M059J (cell line): ENCODE results near the gene CREB3L1. TPM values are rescaled to one million over a fixed set of nuclear protein-coding genes. Genes with fewer than 3 reads are reported as not detected.

Experiments used
- DNase-seq: peaks from one replicate; pipeline ENCODE4 v3.0.0-alpha.2; 2012; ENCODE audit warnings: low read depth
- total RNA-seq: library from RNA; depleted of rRNA; stranded (reverse); fragments of >200 nt; shearing (Covaris generic); gene quantifications from 2 replicates; pipeline ENCODE4 v1.2.3, GENCODE V29; 2014

CREB3L1 gene
- total RNA-seq, 1 experiment from 2014 or later, result 70.3 TPM

DNA sequence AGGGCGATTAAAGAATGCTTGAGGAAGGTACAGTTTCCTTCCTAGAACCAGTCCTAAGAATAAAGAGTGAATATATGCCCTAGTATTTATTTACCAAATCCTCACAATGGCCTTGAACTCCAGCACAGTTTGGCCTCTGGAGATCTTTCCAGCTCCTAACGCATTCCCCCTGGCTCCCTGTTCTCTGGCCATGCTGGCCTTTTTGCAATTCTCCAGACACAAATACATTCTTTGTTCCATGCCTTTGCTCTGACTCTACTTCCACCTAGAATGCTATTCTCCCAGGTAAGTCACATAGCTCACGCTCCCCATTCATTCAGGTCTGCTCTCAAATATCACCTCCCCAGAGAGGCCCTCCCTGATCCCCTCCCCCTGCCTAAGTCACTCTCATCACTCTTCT, 66.1 kb downstream of the CREB3L1 start:
- DNase-seq, result no peak

DNA sequence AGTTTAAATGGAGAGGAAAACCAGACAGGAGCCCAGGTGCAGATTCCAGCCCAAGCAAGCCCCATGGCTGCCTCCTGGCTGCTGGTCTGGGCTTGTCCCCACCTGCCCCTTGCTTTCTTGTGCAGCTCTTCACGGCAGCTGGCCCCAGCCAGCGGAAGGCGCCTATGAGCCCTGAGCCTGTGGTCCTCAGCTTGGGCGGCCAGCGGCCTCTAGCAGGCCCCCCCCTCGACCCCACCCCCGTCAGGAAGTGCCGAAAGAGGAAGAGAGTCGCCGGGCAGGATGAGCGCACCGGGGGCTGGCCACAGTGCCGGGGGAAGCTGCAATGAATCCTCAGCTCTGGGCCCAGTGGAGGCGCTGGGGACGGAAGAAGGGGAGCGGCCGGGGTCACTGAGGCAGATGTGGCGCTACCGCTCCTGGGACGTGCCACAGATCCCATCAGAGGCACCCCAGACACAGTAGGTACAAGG, 67.7 kb downstream of the CREB3L1 start:
- DNase-seq, result no peak

DNA sequence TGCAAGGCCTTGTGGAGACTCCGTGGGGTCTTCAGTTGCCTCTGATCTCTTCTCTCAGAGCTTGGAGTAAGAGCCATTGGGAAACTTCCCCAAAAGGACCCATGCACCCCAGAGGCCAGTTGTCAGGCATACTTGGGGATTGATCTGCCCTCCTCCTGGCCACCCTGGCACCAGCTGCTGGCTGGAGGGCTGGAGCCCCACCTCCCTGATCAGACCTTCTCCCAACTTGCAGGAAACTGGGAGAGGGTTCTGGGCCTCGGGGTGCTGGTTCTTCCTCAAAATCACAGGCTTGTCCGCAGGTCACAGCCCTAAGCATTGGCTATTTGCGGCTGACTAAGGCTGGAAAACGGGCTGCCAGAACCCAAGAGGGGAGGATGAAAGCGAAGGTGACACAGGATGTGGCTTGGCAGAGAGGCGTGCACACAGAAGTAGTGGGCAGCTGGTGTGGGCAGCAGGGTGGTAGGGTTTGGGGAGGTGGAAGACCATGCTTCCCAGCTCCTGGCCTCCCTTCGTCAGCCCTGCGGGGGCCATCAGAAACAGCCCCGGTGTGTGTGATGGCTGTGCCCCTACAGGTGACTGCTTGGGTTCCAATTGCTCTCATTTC, 68.5 kb downstream of the CREB3L1 start:
- DNase-seq, result no peak

DNA sequence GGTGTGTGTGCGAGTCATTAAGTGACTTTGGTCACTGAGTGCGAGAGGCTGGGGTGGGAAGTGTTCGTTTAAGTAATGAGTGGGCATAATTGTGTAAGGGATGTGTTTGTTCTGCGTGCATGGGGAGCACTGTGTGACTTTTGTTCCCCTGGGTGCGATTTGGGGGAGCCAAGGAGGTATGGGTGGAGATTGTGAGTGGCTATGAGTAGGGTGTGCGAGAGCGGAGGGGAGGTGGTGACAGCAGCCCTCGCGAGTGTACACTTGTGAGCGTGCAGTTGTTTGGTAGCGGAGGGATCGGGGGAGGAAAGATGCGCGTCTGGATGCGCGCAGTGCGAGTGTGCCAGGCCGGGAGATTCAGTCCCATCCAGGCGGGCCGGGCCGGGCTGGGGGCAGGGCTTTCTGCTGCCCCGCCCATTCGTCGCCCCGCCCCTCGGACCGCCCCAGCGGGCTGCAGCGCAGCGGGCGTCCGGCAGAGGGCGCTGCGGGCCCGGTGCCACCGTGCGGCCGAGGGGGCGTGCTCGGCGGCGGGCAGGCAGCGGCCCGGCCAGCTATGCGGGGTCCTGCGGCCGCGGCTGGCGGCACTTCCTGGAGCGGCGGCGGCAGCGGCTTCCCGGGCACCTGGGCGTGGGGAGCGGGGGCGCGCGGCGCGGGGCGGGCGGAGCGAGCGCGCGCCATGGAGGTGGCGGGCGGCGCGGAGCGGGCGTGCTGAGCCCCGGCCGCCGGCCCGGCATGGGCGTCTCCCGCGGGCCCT, 69.6 kb downstream of the CREB3L1 start, which contains the start of gene DGKZ:
Gene DGKZ, plus strand, starts transcription at position 578 of the 751 bp plus-strand sequence. CDS start 197 bp downstream, outside the sequence.
- peak; percentile 75 for DNase-seq

DNA sequence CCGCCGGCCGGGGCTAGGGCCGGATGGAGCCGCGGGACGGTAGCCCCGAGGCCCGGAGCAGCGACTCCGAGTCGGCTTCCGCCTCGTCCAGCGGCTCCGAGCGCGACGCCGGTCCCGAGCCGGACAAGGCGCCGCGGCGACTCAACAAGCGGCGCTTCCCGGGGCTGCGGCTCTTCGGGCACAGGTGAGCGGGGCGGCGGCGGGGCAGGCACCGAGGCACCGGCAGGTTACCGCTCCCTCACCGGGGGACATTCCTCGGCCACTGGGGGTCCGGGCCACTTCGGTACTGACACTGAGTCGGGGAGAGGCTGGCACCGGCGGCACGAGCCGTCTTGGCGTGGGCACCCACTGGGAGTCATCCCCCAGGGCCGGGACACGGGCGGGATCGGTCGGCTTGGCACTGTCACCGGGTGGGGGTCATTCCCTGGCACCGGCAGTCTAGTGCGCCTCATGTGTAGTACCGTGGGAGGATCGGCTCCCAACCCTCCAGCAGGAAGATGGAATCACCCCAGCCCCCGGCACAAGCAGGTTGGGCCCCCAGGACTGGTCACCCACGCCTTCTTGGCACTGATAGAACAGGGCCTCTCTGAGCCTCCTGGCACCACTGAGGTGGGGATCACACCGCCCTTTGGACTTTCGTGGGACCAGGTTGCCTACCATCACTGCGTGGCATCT, 70.3 kb downstream of the CREB3L1 start:
- no peak for DNase-seq

DNA sequence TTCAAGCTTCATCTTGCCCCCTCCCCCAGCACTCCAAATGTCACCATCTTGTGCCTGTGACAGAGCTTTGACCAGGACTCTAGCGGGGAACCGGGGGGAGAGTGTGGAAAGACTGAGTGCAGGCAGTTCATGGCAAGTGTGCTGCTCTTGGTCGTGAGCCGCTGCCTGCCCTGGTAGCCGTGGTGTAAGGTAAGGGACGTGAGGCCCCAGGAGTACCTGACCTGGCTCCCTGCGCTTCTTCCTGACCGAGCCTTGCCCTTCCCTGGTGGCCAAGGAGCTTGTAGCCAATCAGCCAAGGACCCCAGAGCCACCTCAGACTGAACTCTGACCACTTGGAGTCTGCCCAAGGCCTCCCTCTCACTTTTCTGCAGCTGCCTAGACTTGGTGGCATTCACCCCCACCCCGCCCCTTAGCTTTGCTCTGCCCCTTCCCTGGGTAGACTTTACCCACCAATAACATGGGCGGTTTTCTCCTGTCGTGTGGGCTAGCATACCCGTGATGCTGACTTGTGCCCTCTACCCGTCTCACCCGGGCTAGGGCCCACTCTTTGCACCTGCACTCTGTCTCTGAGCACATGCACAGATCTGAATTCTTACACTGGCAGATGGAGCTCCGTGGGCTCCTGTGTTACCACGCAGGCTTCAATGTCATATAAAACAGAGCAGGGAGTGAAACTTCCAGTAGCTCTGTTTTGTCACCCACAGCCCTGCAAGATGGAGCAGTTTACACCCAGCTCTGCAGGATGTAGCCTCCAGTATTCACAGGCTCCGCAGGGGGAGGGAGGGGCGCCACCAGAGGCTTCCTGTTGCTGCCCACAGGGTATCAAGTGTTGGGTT, 71.3 kb downstream of the CREB3L1 start:
- no peak for DNase-seq

DNA sequence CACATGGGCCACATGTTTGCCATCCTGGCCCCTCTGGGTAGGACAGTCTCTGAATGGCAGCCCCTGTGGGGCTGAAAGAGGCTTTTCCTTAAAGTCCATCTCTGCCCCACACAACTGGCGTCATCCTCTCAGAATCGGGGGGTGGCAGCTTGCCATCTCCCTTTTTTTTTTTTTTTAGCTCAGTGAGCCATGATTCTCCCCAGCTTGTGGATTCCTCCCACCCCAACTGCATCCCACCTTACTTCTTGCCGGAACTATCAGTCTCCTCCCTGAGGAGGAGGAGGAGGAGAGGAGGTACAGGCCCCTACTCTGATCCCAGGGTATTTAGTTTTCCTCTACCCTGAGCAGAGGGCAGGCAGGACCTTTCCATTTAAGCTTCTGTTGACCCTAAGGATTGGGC, 73.2 kb downstream of the CREB3L1 start:
- DNase-seq, result no peak

DNA sequence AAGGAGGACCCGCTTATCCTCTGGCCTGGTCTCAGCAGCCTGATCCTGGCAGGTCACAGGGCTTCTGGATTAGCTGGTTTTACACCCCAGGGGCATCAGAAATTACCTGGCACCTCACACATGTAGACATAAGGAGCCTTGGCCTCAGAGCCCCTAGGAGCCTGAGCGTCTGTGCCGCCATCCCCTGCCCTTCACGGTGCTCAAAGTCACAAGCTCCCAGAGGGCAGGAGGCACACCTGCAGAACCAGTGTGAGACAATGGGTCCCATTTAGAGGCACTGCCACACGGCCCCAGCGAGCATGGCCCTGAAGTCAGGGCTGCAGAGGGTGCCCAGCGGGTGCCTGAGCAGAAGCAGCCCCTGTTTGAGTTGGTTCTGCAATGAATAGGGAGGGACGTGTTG, 73.7 kb downstream of the CREB3L1 start:
- no peak for DNase-seq

DNA sequence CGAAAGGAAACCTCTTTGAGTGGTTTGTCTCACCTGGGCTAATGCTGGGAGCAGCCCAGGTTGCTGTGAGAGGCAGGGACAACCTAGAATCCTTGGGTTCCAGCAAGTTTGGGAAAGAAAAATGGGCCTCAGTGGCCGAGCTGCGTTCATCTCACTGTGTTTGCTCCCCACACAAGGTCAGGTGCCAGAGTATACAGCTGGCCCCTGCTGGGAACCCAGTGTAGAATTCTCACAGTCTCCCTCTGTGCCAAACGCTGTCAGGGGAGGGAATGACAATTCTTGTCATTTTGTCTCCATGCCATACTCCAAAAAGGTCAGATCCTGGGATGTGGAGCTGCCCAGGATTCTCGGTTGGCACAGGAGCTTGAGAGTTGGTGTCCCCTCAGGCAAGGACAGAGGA, 74.1 kb downstream of the CREB3L1 start:
- no peak for DNase-seq

DNA sequence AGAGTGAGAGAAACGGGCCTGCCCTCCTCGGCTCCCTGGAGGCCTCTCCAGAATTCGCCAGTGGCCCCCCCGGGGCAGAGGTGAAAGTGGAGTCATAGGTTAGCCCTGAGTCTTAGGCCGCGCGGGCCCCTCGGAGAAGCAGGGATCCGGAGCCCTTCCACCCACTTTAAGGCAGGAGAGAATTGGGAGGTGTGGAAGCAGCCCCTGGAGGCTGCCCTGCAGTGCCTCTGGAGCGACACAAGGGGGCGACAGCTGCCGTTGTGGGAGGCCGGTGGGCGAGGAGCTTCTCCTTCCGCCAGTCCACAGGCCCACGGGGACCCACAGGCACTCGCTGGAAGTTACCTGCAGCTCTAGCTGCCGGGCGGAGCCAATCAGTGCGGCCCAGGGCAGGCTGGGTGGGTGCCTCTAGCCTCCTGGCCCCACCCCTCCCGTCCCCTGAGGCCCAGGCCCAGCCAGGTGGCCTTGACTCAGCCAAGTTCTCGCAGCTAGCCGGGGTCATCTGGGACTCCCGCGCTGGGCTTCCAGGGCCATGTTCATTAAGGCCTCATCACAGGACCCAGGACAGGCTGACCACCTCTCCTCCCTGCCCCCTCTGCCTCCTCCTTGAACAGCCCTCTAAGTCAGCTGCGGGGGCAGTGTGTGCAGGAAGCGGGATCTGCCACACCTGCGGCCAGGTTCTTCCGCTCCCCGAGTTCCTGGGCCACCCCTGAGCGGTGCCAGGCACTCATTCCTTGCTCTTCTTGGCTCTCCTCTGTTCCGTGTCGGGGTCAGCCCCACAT, 74.8 kb downstream of the CREB3L1 start:
- no peak for DNase-seq

DNA sequence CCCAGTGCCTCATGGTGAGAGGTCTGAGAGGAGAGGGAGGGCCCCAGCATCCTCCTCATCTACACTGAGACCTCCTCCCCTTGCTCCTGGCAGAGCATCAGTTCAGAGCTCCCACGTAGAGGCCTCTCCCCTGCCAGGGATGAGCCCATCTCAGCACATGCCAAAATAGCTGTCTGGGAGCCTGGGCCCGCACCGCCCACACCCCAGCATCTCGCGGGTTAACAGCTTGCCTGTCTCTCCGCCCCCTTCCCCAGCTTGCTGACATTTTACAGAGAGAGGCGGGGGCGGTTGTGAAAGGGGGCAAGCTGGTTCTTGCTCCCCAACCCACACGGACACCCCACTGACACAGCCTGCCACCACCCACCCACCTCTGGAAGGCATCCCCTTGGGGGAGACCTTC, 76.2 kb downstream of the CREB3L1 start:
- no peak for DNase-seq

DNA sequence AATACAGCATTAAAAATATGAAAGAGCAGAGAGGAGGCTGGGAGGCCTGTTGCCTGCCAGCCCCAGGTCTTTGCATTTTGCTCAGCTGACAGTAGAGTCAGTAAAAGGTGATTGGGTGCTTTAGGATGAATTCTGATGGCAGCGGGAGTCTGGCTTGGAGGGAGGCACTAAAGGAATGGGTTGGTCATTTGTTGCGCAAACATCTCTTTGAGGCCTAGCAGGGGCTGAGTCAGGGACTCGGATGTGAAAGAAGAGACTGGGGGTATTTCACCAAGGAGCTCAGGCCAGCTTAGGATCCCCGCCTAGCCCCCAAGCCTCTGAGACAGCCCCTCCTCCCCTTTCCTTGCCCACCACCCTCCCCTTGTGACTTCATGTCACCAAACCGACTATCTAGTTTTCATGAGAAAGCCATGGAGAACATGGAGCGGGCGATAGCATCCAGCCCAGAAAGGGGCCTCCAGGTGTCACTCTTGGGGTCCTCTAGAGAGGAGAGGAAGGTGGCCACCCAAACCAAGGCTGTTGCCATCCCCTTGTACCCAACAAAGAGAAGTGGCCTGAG, 79.5 kb downstream of the CREB3L1 start:
- no peak for DNase-seq

DNA sequence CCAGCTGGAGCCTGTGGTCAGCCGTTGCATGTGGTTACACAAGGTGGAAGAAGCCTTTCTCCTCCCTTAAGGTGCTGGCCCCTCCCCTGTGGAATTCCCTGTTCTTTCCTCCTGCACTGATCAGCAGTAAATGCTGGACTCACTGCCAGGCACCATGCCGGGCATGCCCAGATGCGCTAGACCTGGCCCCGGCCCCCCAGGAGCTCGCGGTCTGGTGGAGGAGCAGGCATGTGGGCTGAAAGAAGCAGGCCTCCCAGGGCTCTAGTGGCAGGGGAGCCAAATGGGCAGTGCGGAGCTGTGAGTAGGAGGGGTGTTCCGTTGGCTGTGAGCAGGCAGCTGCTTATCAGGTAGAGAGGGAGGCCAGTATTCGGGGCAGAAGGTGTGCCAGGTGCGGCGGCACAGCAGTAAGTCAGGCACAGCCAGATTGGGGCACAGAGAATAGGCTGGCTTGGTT, 80.0 kb downstream of the CREB3L1 start:
- DNase-seq, result no peak

DNA sequence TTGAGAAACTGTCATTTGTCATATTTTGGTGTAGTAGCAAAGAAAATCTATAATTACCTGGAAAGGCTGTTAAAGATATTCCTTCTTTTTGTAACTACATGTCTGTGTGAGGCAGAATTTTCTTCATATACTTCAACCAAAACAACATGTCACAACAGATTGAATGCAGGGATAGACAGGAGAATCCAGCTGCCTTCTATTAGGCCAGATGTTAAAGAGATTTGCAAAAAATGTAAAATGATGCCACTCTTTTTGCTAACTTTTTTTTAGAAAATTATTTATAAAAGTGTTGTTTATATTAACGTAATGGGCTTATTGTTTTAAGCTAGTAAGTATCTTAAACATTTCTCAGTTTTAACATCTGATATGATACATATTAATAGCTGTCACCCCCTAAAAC, 82.5 kb downstream of the CREB3L1 start:
- DNase-seq, result no peak

DNA sequence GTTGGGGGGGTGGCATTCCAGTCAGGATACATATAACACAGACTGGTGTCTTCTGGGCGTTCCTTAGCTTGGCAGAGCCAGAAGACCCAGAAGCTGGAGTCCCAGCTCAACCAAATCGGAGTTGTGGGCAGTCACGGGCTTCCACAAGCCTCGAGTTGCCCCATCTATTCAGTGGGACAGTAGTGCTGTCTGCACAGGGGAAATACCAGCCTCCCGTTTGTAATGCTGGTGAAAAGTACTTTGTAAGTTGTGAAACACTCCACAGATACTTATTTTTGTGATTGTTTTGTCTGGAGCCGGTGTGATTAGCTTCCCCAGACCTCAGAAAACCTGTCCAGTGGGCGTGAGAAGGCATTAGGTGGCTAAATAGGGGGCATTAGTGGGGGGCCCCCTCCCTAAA, 83.4 kb downstream of the CREB3L1 start:
- no peak for DNase-seq

DNA sequence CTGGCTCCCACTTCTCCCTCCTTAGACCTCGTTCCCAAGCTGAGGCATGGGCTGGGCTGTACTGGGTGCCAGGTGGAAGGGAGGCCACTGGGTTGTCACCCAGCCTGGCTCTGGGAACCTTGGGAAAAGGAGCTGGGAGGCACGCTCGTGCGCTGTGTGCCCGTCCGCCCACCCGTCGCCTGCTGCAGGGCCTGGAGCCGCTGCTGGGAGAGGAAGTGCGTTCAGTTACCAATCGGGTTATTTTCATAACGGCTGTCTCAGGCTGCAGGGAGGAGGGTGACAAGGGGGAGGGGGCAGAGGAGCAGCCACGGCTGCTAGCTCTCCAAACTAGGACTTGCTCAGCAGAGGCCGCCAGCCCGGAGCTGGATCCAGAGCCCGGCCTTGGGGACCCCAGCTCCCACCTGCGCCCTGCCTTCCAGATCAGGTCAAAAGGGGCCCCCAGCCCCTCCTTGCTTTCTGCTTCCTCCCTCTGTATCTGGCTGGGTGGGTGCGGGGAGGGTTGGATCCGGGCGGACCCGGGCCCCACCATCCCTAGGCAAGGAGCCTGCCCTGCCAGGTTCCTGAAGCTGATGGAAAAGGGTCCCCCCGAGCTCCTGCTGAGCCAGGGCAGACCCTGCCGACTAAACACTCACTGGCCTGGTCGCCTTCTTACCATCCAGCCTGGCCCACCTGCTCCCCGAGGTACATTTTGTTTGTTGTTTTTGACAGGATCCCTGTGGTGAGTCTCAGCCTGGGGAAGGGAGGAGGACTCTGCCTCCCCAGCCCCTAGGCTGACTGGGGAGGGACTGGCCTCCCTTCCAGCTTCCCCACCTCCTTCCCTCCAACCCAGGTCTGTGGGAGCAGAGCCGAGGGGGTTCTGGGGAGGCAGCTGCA, 84.1 kb downstream of the CREB3L1 start:
- no peak for DNase-seq

DNA sequence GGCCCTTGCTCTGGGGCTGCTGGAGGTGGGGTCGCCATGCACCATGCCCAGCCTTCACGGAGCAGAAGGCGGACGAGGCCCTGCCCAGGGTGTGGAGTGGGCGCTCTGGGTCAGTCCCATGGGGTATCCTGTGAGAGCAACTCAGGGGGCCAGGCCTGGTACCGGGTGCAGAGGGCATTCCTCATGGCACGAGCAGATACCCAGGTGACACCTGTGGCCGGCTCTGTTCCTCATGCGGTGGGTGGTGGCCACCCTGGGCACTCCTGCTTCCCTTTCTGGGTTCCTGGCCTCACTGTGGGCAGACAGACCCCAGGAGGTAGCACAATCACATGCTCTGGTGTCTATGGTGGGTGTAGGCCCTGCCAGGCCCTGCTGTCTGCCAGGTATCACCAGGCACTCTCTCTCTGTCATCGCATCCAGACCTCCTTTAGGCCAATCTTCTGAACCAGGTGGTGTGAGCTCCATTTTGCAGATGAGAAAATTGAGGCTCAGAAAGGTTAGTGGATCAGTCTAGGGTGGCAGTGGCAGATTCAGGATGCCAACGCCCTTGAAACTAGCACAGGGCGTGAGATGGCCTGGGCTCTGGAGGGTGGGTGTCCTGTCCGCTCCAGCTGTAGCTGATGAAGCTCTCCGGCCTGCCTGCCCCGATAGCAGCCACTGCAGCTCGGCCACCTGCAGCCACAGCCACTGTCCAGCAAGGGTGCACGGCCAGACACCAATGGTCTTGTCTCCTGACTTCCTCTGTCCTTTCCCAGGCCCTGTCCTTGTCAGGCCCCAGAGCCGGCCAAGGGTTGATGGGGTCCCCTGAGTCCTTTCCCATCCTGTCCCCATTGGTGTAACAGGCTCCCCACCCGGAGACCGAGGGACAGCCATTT, 84.9 kb downstream of the CREB3L1 start:
- DNase-seq, result no peak

DNA sequence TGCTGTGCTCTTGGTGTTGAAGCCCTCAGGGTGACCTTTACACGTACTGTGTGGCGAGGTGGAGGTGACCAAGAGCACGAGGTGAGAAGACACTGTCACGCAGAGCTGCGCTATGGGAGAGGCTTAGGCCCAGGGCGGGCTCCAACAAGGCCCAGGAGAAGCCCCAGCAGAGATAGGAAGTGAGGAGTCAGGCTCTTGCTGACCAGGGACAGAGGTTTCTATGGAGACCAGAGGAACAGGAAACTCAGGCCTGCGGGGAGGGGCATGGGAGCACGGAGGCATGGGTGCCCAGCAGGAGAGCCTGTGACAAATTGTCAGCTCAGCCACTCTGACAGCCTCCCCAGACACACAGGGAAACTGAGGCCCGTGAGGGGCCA, 85.6 kb downstream of the CREB3L1 start:
- peak; percentile 97 for DNase-seq
